Left lung (tissue), 10 donors: ENCODE results near the gene AOPEP. TPM values are rescaled to one million over a fixed set of nuclear protein-coding genes. Genes with fewer than 3 reads are reported as not detected.
A peak's percentile ranks its signal among the peaks of the same experiment; 100 is the strongest.

Experiments
- ATAC-seq: fragments of 200-7000 bp; cut with Tn5 transposase; one replicate; pipeline ENCODE4 v1.9.1; 2020; ENCODE audit warnings: moderate library complexity
- DNase-seq, 4 donors: peaks; one replicate each; pipeline ENCODE4 v3.0.0-alpha.2; 2013 to 2020
- H3K27ac ChIP-seq, 2 donors: fragments of 200-600 bp; sonication (generic) in 1 of 2; one replicate each; pipeline versions ENCODE4 v1.5.0 to v1.8.0; 2020 to 2021
- H3K27me3 ChIP-seq, 2 donors: fragments of 200-600 bp; sonication (generic) in 1 of 2; one replicate each; pipeline versions ENCODE4 v1.5.0 to v1.8.0; 2020 to 2021
- H3K36me3 ChIP-seq, 2 donors: fragments of 200-600 bp; sonication (generic) in 1 of 2; one replicate each; pipeline versions ENCODE4 v1.5.0 to v1.8.0; 2020 to 2021
- H3K4me1 ChIP-seq, 2 donors: fragments of 200-600 bp; one replicate each; pipeline ENCODE4 v1.8.0; 2021
- H3K4me3 ChIP-seq, 2 donors: fragments of 200-600 bp; sonication (generic) in 1 of 2; one replicate each; pipeline versions ENCODE4 v1.5.0 to v1.8.0; 2020 to 2021; ENCODE audit warnings: mild to moderate bottlenecking in 1 of 2
- H3K9me3 ChIP-seq, 2 donors: fragments of 200-600 bp; sonication (generic) in 1 of 2; one replicate each; pipeline versions ENCODE4 v1.5.0 to v1.8.0; 2020 to 2021
- intact Hi-C, 2 donors: fragments of 100-400 bp; cut with DNase I; formaldehyde crosslinking; loops; one replicate each; pipeline versions ENCODE4 v1.11.2 to v1.14.2; 2022
- polyA plus RNA-seq, 6 donors: library from polyadenylated mRNA; unstranded; fragments of 120-200 nt; gene quantifications; one replicate each; pipeline ENCODE4 v1.2.1, GENCODE V29; 2013; ENCODE audit not compliant: insufficient read length in 6 of 6
- total RNA-seq, 2 donors: library from RNA; stranded (reverse); fragmentation: NEBNext Ultra II Directional; extraction: Animal tissue kit (Norgen Biotek cat#: 25700); gene quantifications; one replicate each; pipeline ENCODE4 v1.2.1, GENCODE V29; 2021
- TF ChIP-seq, protein P1 (sequence below), 2 donors: fragments of 200-600 bp; sonication (generic) in 1 of 2; IDR thresholded peaks; one replicate each; pipeline versions ENCODE4 v1.5.0 to v1.8.0; 2021; ENCODE audit warnings: antibody characterized with exemption in 2 of 2
- donor health status: DM: no; HTN: yes; CAD: no.
- donor health status: DM: no; HTN: no; CAD: no.

Gene AOPEP
- total and polyA plus RNA-seq, 8 donors = 32.5 to 83.2 (median 39.9) TPM

DNA sequence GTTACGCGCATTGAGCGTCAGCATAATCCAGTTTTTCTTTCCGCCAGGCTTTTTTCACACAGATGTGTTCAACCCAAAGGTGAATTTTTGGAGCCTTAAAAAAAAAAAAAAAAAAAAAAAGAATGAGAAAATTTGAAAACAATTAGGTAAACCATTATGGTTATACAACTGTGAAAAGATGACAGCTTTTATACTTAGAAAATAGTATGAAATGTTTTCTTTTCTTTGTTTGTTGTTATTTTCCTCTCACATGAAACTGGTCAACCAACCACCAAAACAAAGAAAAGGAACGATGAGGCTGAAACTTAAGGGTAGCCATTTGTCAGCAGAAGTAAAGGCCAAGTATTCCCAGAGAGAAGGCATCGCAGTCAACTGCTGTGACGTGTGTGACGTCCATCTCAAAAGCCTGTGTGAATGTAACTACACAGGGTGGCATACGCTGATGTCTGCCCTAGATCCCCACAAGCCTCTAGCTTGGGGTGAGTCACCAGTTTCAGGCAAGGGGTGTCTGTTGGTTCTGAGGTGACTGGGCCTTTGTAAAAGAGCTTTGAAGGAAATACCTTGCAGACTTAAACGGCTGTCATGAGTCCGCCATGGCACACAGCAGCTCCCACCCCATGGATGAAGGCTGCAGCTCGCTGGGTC, 182.9 kb downstream of the AOPEP start:
- no peaks in the 10 kb centered on the region for H3K36me3 ChIP-seq
- TF ChIP-seq, protein P1, sequence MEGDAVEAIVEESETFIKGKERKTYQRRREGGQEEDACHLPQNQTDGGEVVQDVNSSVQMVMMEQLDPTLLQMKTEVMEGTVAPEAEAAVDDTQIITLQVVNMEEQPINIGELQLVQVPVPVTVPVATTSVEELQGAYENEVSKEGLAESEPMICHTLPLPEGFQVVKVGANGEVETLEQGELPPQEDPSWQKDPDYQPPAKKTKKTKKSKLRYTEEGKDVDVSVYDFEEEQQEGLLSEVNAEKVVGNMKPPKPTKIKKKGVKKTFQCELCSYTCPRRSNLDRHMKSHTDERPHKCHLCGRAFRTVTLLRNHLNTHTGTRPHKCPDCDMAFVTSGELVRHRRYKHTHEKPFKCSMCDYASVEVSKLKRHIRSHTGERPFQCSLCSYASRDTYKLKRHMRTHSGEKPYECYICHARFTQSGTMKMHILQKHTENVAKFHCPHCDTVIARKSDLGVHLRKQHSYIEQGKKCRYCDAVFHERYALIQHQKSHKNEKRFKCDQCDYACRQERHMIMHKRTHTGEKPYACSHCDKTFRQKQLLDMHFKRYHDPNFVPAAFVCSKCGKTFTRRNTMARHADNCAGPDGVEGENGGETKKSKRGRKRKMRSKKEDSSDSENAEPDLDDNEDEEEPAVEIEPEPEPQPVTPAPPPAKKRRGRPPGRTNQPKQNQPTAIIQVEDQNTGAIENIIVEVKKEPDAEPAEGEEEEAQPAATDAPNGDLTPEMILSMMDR (IDR thresholded peaks at IDR 0.05) = no peak
- no peaks in the 10 kb centered on the region for H3K27me3 ChIP-seq
- no peaks in the 10 kb centered on the region for H3K9me3 ChIP-seq
- ATAC-seq (peak; percentile 33), DNase-seq (no peak)
- H3K4me1 ChIP-seq = peaks cover 14 to 21% of the 10 kb centered on the region in 2 donors
- peak overlapping the region; percentile 58 to 76 for H3K27ac ChIP-seq
- H3K4me3 ChIP-seq = no peak overlapping the region
- intact Hi-C loops = no loop called here

DNA sequence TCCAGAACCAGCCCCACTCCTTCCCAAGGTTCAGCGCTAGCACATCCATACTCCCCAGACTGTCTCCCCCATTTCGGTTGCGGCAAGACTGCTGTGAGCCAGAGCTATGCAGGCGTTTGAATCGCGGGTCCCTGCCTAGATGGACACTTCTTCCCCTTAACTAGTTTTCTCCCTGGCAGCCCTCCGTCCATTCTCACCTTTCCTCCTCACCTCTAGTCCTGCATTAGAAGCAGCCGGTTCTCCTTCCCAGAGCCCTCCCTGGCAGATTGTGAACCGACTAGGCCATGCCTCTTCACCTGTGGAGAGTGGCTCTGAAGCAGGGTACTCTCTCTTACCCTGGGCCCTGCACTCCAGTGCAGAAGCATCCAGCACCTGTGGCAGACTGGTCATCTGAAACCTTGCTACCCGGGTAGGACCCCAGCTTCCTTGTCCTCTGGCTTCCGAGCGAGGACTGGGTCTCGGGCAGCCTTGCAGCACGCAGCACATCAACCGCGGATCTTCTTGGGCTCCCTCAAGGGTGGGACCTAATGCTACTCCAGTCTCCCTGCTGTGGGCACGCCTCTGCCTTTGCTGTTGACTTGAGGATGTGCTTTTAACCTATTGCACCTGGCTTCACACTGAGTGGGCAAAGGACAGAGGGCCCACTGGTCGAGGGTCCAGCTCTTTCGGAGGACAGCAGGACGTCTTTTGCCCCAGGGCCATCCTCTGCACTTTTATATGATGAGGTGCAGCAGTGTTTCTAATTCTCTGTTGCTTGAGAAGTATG, 183.6 kb downstream of the AOPEP start:
- peaks cover 14 to 21% of the 10 kb centered on the region in 2 donors for H3K4me1 ChIP-seq
- H3K36me3 ChIP-seq = no peaks in the 10 kb centered on the region
- peak overlapping the region; percentile 58 to 76 for H3K27ac ChIP-seq
- ATAC-seq = no peak
- no peaks in the 10 kb centered on the region for H3K9me3 ChIP-seq
- DNase-seq = no peak
- no peak overlapping the region for H3K4me3 ChIP-seq
- no peaks in the 10 kb centered on the region for H3K27me3 ChIP-seq
- intact Hi-C loops = no loop called here
- TF ChIP-seq, protein P1 (IDR thresholded peaks at IDR 0.05) = no peak

DNA sequence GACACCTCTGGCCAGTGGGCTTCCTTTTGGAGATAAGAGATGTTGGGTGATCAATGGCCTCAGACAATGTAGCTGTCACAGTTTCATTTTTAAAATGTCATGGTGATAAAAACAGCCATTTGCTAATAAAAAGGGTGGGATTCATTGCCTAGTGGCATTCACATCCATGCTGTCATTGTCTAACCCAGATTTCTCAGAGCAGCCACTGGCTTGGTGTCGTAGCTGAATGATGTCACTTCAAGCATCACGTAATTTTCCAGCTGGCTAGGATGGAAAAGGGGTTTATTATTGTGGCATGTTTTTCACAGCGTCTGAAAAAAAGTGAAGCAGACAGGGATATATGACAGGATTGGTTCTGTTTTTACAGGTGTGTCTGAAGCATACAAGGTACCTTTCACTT, 184.7 kb downstream of the AOPEP start:
- ATAC-seq = no peak
- intact Hi-C loops = no loop called here
- DNase-seq = no peak
- Histone ChIP-seq H3K27ac (no peak overlapping the region), H3K27me3 (no peaks in the 10 kb centered on the region), H3K4me1 (peaks cover 14 to 21% of the 10 kb centered on the region in 2 donors), H3K4me3 (no peak overlapping the region), H3K36me3 (no peaks in the 10 kb centered on the region), H3K9me3 (no peaks in the 10 kb centered on the region)
- TF ChIP-seq, protein P1 (IDR thresholded peaks at IDR 0.05) = no peak

DNA sequence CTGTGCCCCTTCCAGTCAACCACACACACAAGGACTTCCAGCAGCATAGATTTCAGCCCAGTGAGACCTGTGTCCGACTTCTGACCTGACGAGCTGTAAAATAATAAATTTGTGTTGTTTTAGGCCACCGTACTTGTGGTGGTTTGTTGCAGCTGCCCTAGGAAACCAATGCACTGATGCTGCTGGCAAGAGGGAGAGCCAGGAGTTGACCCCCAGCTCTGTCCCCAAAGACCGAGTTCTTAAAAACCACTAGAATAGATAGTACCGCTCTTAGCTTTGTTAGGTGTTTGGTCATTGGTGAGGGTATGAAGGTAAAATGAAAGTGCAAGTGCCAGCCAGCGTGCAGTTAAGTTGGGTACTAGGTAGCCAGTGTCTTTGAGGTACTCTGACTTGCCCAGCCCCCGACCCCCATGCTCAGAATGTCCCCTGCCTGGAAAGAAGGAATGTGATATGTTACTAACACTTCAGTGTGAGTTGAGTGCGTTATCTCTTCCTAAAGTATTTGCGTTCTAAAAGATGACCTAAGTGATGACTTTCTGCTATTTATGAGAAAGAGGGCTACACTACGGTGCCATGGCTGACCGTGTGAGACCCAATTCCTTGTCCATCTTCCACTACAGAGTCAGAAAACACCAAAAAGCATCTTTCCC, 185.6 kb downstream of the AOPEP start:
- intact Hi-C loops = no loop called here
- Histone ChIP-seq H3K27me3 (no peaks in the 10 kb centered on the region), H3K4me1 (peaks cover 9 to 21% of the 10 kb centered on the region in 2 donors), H3K4me3 (no peak overlapping the region), H3K9me3 (no peaks in the 10 kb centered on the region), H3K27ac (peak overlapping the region in 1 of 2 donors; percentile 37), H3K36me3 (no peaks in the 10 kb centered on the region)
- TF ChIP-seq, protein P1 (IDR thresholded peaks at IDR 0.05) = no peak
- DNase-seq = no peak
- ATAC-seq = no peak

DNA sequence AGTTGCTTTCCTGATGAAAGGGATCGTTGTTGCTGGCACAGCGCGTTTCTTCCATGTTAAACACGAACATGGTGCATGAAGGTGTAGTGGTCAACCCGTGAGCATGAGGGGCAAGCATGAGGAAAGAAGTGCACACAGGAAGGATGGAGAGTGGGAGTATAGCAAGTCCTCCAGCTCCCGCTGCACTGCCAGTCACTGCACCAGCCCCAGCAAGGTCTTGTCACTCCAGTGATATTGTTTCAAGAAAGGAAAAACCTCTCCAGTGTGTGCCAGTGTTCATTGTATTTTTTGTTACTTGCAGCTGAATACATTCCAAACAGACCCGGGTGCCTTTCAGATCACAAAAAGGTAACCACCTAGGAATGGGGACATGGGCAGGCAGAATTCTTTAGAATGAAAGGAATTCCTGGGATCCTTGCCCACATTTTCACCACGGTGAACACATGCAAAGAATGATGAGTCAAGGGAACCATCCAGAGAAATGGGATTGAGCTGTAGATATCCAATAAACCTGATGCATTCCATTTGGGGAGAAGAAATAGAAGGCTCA, 186.3 kb downstream of the AOPEP start:
- Histone ChIP-seq H3K27me3 (no peaks in the 10 kb centered on the region), H3K27ac (peak overlapping the region in 1 of 2 donors; percentile 37), H3K36me3 (no peaks in the 10 kb centered on the region), H3K4me3 (no peak overlapping the region), H3K9me3 (no peaks in the 10 kb centered on the region), H3K4me1 (peaks cover 5 to 17% of the 10 kb centered on the region in 2 donors)
- ATAC-seq (peak; percentile 2), DNase-seq (no peak)
- TF ChIP-seq, protein P1 (IDR thresholded peaks at IDR 0.05) = no peak
- intact Hi-C loops = no loop called here
